SK-N-MC (cell line): Measurements from ENCODE around the gene TXLNG.

Source experiments
- EZH2 ChIP-seq: fragments of 200-600 bp; sonication (generic); IDR thresholded peaks from one replicate; pipeline ENCODE4 v1.6.1; 2017; ENCODE audit warnings: antibody characterized with exemption
- FOXP2 ChIP-seq: optimal IDR thresholded peaks from 2 replicates; pipeline ENCODE3; 2011; ENCODE audit warnings: mild to moderate bottlenecking, moderate library complexity; ENCODE audit not compliant: insufficient read depth; ENCODE audit errors: extremely low read length, control extremely low read depth
- POLR2AphosphoS5 ChIP-seq: IDR thresholded peaks from 2 replicates; pipeline ENCODE4 v1.6.1; 2012; ENCODE audit warnings: mild to moderate bottlenecking, low read depth, low read length, borderline replicate concordance

- TF ChIP-seq EZH2, result no peak
- TF ChIP-seq POLR2AphosphoS5, result no peak
- TF ChIP-seq FOXP2, result no peak
Observed at GRCh38 chrX:16797358-16797757, 11.1 kb downstream of the TXLNG start.
